NB4 (cell line): Measurements from ENCODE around the gene ZFP1.

Experiments used
- DNase-seq: peaks from one replicate; pipeline ENCODE4 v3.0.0; 2010; ENCODE audit warnings: low read depth
- H3K4me3 ChIP-seq: one replicate; pipeline ENCODE4 v1.5.1; 2011; ENCODE audit warnings: mild to moderate bottlenecking, low read depth, low read length, moderate library complexity
- MYC ChIP-seq: IDR thresholded peaks from 2 replicates; pipeline ENCODE4 v1.6.1; 2011; ENCODE audit warnings: low read depth, low read length
- POLR2A ChIP-seq: IDR thresholded peaks from 2 replicates; pipeline ENCODE4 v1.6.1; 2011; ENCODE audit warnings: mild to moderate bottlenecking; ENCODE audit not compliant: insufficient read length; ENCODE audit errors: extremely low read depth
- TF ChIP-seq, protein P1 (sequence below): IDR thresholded peaks from one replicate; pipeline ENCODE4 v1.5.1; 2012; ENCODE audit warnings: low read depth, low read length
- TF ChIP-seq, protein P2 (sequence below): IDR thresholded peaks from 2 replicates; pipeline ENCODE4 v1.6.1; 2011; ENCODE audit warnings: low read depth, low read length

The ZFP1 gene

DNA sequence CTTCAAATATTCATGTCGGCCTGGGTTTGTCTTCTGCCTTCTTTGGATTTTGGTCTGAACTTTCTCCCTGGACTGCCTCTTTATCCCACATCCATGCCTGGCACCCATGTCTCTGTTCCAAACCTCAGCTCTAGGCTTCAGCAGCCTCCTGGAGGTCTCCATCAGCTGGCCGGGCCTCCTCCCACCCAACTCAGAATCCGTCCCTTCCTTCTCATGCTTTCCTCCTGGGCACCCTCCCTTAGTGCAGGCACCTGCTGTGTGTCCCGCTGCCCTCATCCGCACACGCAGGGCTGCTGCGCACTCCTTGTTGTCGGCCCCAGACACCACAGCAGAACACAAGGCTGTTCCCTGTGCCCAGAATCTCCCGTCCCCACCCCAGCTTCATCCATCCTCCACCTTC lies 45.7 kb upstream of the ZFP1 start:
- DNase-seq = no peak
- TF ChIP-seq, protein P1, sequence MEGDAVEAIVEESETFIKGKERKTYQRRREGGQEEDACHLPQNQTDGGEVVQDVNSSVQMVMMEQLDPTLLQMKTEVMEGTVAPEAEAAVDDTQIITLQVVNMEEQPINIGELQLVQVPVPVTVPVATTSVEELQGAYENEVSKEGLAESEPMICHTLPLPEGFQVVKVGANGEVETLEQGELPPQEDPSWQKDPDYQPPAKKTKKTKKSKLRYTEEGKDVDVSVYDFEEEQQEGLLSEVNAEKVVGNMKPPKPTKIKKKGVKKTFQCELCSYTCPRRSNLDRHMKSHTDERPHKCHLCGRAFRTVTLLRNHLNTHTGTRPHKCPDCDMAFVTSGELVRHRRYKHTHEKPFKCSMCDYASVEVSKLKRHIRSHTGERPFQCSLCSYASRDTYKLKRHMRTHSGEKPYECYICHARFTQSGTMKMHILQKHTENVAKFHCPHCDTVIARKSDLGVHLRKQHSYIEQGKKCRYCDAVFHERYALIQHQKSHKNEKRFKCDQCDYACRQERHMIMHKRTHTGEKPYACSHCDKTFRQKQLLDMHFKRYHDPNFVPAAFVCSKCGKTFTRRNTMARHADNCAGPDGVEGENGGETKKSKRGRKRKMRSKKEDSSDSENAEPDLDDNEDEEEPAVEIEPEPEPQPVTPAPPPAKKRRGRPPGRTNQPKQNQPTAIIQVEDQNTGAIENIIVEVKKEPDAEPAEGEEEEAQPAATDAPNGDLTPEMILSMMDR = no peak
- TF ChIP-seq POLR2A (no peak), MYC (no peak)
- TF ChIP-seq, protein P2, sequence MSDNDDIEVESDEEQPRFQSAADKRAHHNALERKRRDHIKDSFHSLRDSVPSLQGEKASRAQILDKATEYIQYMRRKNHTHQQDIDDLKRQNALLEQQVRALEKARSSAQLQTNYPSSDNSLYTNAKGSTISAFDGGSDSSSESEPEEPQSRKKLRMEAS = no peak
- H3K4me3 ChIP-seq = no peak overlapping the region

DNA sequence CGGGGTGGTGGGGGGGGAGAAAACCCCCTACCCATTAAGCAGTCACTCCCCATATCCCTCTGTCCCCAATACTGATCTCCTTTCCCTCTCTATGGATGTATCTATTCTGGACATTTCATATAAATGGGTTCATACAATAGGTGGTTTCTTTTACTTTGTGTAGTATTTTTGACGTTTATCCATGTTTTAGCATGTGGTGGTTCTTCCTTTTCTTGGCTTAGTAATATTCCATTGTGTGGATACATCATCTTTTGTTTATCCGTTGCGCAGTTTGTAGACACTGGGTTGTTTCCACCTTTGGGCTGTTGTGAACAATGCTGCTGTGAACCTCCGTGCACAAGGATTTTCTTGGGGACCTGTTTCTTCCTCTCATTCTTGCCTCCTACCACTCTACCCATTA lies 44.3 kb upstream of the ZFP1 start:
- H3K4me3 ChIP-seq = no peak overlapping the region
- no peak for DNase-seq
- no peak for TF ChIP-seq MYC
- TF ChIP-seq, protein P2 = no peak
- TF ChIP-seq, protein P1 = no peak
- no peak for TF ChIP-seq POLR2A

DNA sequence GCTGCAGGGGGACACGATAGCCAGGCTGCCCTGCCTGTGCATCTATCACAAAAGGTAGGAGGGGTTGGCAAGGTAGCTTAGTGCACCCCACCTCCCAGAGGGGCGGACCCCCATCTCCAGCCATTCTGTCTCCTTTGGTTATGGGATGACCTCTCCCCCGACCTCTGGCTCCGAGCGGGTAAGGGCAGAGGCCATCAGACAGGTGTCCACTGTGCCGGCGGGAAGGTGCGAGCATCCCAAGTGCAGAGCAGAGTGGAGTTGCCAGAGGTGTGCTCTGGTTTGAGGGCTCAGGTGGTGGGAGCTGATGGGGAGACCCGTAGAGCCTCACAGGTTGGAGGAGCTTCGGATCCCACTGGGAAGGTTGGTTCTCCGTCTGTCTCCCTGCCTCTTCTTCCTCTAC lies 43.5 kb upstream of the ZFP1 start:
- TF ChIP-seq, protein P1 = no peak
- TF ChIP-seq POLR2A (no peak), MYC (no peak)
- TF ChIP-seq, protein P2 = no peak
- H3K4me3 ChIP-seq = no peak overlapping the region
- DNase-seq = no peak

DNA sequence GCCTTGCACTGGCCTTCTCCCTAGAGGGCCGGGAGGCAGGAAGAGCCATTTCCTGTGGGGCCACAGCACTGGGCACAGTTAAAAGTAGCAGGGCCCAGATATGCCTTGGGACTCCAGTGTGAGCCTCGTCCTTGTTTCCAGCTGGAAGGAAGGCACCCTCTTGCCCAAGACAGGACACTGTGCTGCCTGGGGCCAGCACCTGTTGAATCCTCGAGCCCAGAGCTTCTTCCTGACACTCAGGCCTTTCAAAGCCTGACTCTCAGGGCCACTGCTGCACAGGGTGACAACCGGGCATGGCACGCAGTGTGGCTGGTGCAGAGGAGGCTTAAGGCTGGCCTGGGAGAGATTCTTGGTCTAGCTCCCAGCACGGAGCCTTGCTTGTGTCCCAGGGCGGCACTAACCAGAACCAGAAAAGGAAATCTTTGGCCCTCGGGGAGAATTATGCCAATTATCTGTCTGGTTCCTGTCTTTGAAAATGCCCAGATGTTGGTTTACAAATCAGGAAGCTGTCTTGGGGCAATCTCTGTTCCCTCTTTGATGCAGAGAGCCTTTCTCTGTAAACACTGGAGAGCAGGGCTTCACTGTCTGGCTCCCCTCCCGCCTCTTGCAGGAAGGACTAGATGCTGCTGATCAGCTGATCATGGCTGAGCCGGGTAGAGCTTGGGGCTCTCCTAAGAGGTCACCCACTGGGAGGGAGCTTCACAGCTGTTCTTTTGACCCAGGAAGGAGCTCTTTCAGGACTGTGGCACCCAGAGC lies 42.8 kb upstream of the ZFP1 start:
- DNase-seq = peak; percentile 81
- no peak overlapping the region for H3K4me3 ChIP-seq

DNA sequence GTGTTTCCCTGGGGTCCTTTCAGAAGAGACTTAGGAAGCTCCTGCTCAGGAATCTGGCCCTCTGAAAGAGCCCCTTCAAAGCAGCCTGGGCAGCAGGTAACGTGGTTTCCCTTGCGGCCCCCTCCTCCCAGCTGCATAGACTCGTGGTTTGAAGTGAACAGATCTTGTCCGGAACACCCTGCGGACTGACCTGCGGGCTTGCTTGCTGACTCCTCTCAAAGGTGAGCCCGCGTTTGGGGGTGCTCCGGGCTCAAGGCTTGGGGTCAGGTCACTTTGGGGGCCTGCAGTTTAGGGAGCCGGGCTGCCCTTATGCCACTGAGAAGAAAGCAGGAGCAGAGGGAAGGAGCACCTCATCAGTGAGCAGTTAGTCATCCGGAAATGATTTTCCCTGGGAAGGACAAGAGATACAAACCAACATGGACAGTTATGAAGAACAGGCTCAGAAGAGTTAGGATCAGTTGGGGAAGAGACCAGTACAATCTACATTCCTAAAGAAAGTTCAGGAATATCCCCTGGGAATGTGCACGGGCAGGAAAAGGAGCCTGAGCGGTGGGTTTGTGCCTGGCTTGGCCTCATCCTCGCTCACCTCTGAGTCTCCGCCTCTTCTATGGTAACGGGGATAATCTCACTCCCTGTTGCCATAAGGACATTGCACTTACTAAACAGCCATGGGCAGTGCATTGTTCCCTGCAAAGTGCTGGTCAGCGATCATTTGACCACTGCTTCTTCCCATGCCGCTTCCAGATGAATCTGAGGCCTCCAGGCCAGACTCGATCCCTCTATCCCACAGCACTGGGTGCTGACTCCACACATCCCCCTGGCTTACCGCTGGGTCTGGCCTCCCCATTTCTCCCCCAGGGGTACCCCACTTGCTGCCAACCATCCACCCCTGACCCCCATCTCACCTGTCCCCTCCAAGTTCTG lies 41.7 kb upstream of the ZFP1 start:
- TF ChIP-seq, protein P2 = no peak
- TF ChIP-seq, protein P1 = no peak
- no peak for TF ChIP-seq MYC
- no peak for TF ChIP-seq POLR2A
- no peak overlapping the region for H3K4me3 ChIP-seq
- peak; percentile 1 for DNase-seq

More for the DNA sequence above, 42.8 kb upstream of the ZFP1 start:
- TF ChIP-seq POLR2A (no peak), MYC (no peak)
- TF ChIP-seq, protein P1 = no peak
- TF ChIP-seq, protein P2 = no peak
